IMR-90 (cell line): Measurements from ENCODE around the gene CLEC16A. TPM values are rescaled to one million over a fixed set of nuclear protein-coding genes. Genes with fewer than 3 reads are reported as not detected.
A peak's percentile ranks its signal among the peaks of the same experiment; 100 is the strongest.

ENCODE experiments used
- ATAC-seq: fragments of 200-7000 bp; cut with Tn5 transposase; 2 replicates; pipeline ENCODE4 v1.9.1; 2020; ENCODE audit warnings: low read depth, mild to moderate bottlenecking, moderate library complexity
- BruUV-seq: library from RNA; stranded (reverse); fragments of 400-500 nt; replicated peaks from 2 replicates; lab custom pipeline; 2021; lab: Mats Ljungman, UMichigan
- CTCF ChIA-PET: fragments of 300-600 bp; formaldehyde crosslinking; extraction: SDS; loops from one replicate; lab custom pipeline; 2021; ENCODE audit warnings: antibody characterized with exemption; lab: Yijun Ruan, JAX
- POLR2A ChIA-PET: fragments of 300-600 bp; sonication (Branson Sonifier 250); formaldehyde crosslinking; loops from one replicate; lab custom pipeline; 2022; ENCODE audit warnings: antibody characterized with exemption; ENCODE audit not compliant: unreplicated experiment; lab: Charles Lee
- DNase-seq: peaks from one replicate; pipeline ENCODE4 v3.0.0; 2013
- H2AFZ ChIP-seq: replicated peaks from 2 replicates; pipeline ENCODE3; 2013; ENCODE audit warnings: low read length, mild to moderate bottlenecking; ENCODE audit not compliant: poor library complexity
- H2AK5ac ChIP-seq: 2 replicates; pipeline ENCODE4 v1.6.1; 2013; ENCODE audit warnings: low read depth, low read length, inconsistent platforms
- H2AK9ac ChIP-seq: replicated peaks from 2 replicates; pipeline ENCODE3; 2013; ENCODE audit warnings: mild to moderate bottlenecking, low read depth, low read length, moderate library complexity; ENCODE audit not compliant: poor library complexity
- H2BK120ac ChIP-seq: 2 replicates; pipeline ENCODE4 v1.6.1; 2013; ENCODE audit warnings: low read depth, low read length, inconsistent platforms
- H2BK15ac ChIP-seq: 3 replicates; pipeline ENCODE4 v1.6.1; 2013; ENCODE audit warnings: low read depth, low read length, inconsistent platforms
- H2BK20ac ChIP-seq: 2 replicates; pipeline ENCODE4 v1.6.1; 2013; ENCODE audit warnings: low read depth, mild to moderate bottlenecking, inconsistent platforms, low read length, moderate library complexity
- H2BK5ac ChIP-seq: 2 replicates; pipeline ENCODE4 v1.6.1; 2013; ENCODE audit warnings: mild to moderate bottlenecking, low read depth, low read length, inconsistent platforms; ENCODE audit not compliant: poor library complexity, severe bottlenecking
- H3K14ac ChIP-seq: replicated peaks from 2 replicates; pipeline ENCODE4 v1.6.1; 2013; ENCODE audit warnings: low read depth, low read length, inconsistent platforms
- H3K18ac ChIP-seq: 2 replicates; pipeline ENCODE4 v1.6.1; 2013; ENCODE audit warnings: low read depth, low read length, control low read depth
- H3K23ac ChIP-seq: 2 replicates; pipeline ENCODE4 v1.6.1; 2013; ENCODE audit warnings: low read depth, low read length, inconsistent platforms
- H3K27ac ChIP-seq: 2 replicates; pipeline ENCODE4 v1.5.1; 2013; ENCODE audit warnings: mild to moderate bottlenecking, control low read depth, low read length; ENCODE audit not compliant: insufficient read depth
- H3K27me3 ChIP-seq: 2 replicates; pipeline ENCODE4 v1.6.1; 2013; ENCODE audit warnings: low read length; ENCODE audit not compliant: control insufficient read depth, insufficient read depth
- H3K36me3 ChIP-seq: 2 replicates; pipeline ENCODE4 v1.6.1; 2013; ENCODE audit warnings: low read length, mixed read lengths; ENCODE audit not compliant: control insufficient read depth, insufficient read depth
- H3K4ac ChIP-seq: 2 replicates; pipeline ENCODE4 v1.6.1; 2013; ENCODE audit warnings: low read depth, low read length, inconsistent platforms
- H3K4me1 ChIP-seq: 2 replicates; pipeline ENCODE4 v1.6.1; 2013; ENCODE audit warnings: low read length, mixed read lengths; ENCODE audit not compliant: control insufficient read depth, insufficient read depth
- H3K4me2 ChIP-seq: 2 replicates; pipeline ENCODE4 v1.6.1; 2013; ENCODE audit warnings: low read depth, mild to moderate bottlenecking, control low read depth, low read length, moderate library complexity
- H3K4me3 ChIP-seq: 2 replicates; pipeline ENCODE4 v1.5.1; 2013; ENCODE audit warnings: low read depth, mild to moderate bottlenecking, control low read depth, low read length, moderate library complexity; ENCODE audit not compliant: insufficient read depth
- H3K56ac ChIP-seq: 2 replicates; pipeline ENCODE4 v1.6.1; 2013; ENCODE audit warnings: low read length, inconsistent platforms; ENCODE audit not compliant: insufficient read depth; ENCODE audit errors: extremely low read depth
- H3K79me1 ChIP-seq, 2 experiments: 2 replicates each; pipeline ENCODE4 v1.6.1; 2013; ENCODE audit warnings: low read length in 2 of 2, inconsistent platforms in 1 of 2, low read depth in 1 of 2
- H3K9ac ChIP-seq: 2 replicates; pipeline ENCODE4 v1.6.1; 2013; ENCODE audit warnings: low read depth, low read length, control low read depth
- H3K9me1 ChIP-seq: 2 replicates; pipeline ENCODE4 v1.6.1; 2013; ENCODE audit warnings: low read length, inconsistent platforms; ENCODE audit not compliant: insufficient read depth
- H3K9me3 ChIP-seq: 2 replicates; pipeline ENCODE4 v1.6.1; 2013; ENCODE audit warnings: low read length; ENCODE audit not compliant: control insufficient read depth, insufficient read depth
- H4K20me1 ChIP-seq: 2 replicates; pipeline ENCODE4 v1.6.1; 2013; ENCODE audit warnings: low read length, inconsistent platforms; ENCODE audit not compliant: insufficient read depth
- H4K5ac ChIP-seq: 2 replicates; pipeline ENCODE4 v1.6.1; 2013; ENCODE audit warnings: mild to moderate bottlenecking, low read depth, low read length, control low read depth
- H4K8ac ChIP-seq, 2 experiments: 2 replicates each; pipeline ENCODE4 v1.6.1; 2013; ENCODE audit warnings: low read depth in 2 of 2, low read length in 2 of 2, control low read depth in 1 of 2, inconsistent platforms in 1 of 2
- H4K91ac ChIP-seq: 2 replicates; pipeline ENCODE4 v1.6.1; 2013; ENCODE audit warnings: low read depth, low read length, inconsistent platforms; ENCODE audit not compliant: insufficient read depth
- CHD1 ChIP-seq: IDR thresholded peaks from 2 replicates; pipeline ENCODE4 v1.6.1; 2012; ENCODE audit warnings: low read depth, low read length, improper control_type of control experiment
- CTCF ChIP-seq: conservative IDR thresholded peaks from 2 replicates; pipeline ENCODE4 v1.5.1; 2012; ENCODE audit warnings: mild to moderate bottlenecking, low read depth, low read length, improper control_type of control experiment
- MAFK ChIP-seq: IDR thresholded peaks from 2 replicates; pipeline ENCODE4 v1.6.1; 2012; ENCODE audit warnings: low read depth, low read length, improper control_type of control experiment
- MAZ ChIP-seq: IDR thresholded peaks from 2 replicates; pipeline ENCODE4 v1.6.1; 2012; ENCODE audit warnings: low read depth, mild to moderate bottlenecking, low read length, improper control_type of control experiment, moderate library complexity, borderline replicate concordance
- NFE2L2 ChIP-seq: fragments of 150-350 bp; IDR thresholded peaks from 2 replicates; pipeline ENCODE4 v1.6.1; 2016; ENCODE audit warnings: low read depth, mild to moderate bottlenecking, low read length
- POLR2A ChIP-seq: IDR thresholded peaks from 2 replicates; pipeline ENCODE4 v1.6.1; 2012; ENCODE audit warnings: mild to moderate bottlenecking, low read depth, low read length
- RAD21 ChIP-seq: IDR thresholded peaks from 2 replicates; pipeline ENCODE4 v1.6.1; 2012; ENCODE audit warnings: low read length, improper control_type of control experiment
- RFX5 ChIP-seq: IDR thresholded peaks from 2 replicates; pipeline ENCODE4 v1.8.0; 2012; ENCODE audit warnings: low read depth, mild to moderate bottlenecking, low read length, moderate library complexity
- SMC3 ChIP-seq: fragments of 150-350 bp; IDR thresholded peaks from 2 replicates; pipeline ENCODE4 v1.6.1; 2016; ENCODE audit warnings: low read depth, mild to moderate bottlenecking, antibody characterized with exemption, low read length, moderate library complexity
- WGBS, 2 experiments: methylation state at CpG; one replicate each; pipeline versions ENCODE4 v1.1.5 to v1.1.7; 2013; ENCODE audit warnings: missing lambda C conversion rate in 2 of 2; ENCODE audit not compliant: insufficient read length in 1 of 2; ENCODE audit errors: extremely low coverage in 2 of 2; 5-methylcytosine and 5-hydroxymethylcytosine counted together
- dilution Hi-C: fragments of 300-500 bp; cut with HindIII; formaldehyde crosslinking; loops from one replicate; pipeline ENCODE4 v1.14.3; 2018; ENCODE audit warnings: low sequenced_read_pairs; ENCODE audit not compliant: unreplicated experiment
- in situ Hi-C: fragments of 300-500 bp; cut with MboI; formaldehyde crosslinking; loops from 3 replicates; pipeline ENCODE4 v1.14.3; 2019; ENCODE audit warnings: low sequenced_read_pairs, inconsistent platforms, mixed read lengths
- intact Hi-C: fragments of 100-400 bp; cut with micrococcal nuclease; formaldehyde crosslinking; loops from 2 replicates; pipeline ENCODE4 v1.10.0; 2022
- polyA plus RNA-seq, 3 experiments: library from polyadenylated mRNA; depleted of rRNA; stranded (reverse); fragments of >200 nt; gene quantifications; 2 replicates each; pipeline ENCODE4 v1.2.3, GENCODE V29; 2012; ENCODE audit warnings: low replicate concordance in 1 of 3
- total RNA-seq: library from RNA; depleted of rRNA; stranded (reverse); fragments of >200 nt; gene quantifications from 2 replicates; pipeline ENCODE4 v1.2.3, GENCODE V29; 2012
- TF ChIP-seq, protein P1 (sequence below): fragments of 150-350 bp; IDR thresholded peaks from 2 replicates; pipeline ENCODE4 v1.6.1; 2016; ENCODE audit warnings: low read depth, mild to moderate bottlenecking, low read length, moderate library complexity, borderline replicate concordance

Gene CLEC16A
- total and polyA plus RNA-seq, 2 of the 4 experiments (the other 2 are of a cell fraction), result 15.9 to 16.5 TPM

DNA sequence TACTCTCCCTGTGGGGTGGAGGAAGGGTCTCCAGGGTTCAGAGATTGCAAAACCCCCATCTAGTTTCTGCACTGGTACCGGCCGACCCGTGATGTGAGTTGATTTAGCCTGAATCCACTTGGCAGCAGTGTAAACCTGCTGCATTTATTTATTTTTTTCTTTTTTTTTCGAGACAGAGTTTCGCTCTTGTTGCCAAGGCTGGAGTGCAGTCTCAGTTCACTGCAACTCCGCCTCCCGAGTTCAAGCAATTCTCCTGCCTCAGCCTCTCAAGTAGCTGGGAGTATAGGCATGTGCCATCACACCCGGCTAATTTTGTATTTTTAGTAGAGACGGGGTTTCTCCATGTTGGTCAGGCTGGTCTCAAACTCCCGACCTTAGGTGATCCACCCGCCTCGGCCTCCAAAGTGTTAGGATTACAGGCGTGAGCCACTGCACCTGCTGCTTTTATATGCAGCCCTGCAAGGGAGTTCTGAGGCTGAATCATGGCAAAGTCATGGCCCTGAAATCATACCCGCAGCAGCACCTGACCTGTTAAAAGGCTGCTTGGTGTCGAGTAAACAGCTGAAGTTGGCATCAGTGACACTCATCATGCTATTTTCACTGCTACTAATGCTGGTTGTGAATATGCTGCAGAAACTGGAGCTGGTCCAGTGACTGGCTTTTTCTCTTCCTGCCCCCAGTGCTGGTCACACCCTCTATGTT is 23.5 kb upstream of the CLEC16A start:
- Histone ChIP-seq H4K20me1 (no peaks in the 10 kb centered on the region; the same call in 1 of the 2 replicates), H3K4me3 (no peak overlapping the region), H2AK5ac (no peak overlapping the region), H3K79me1 (peaks cover 0 to 4% of the 10 kb centered on the region in 2 experiments; a peak in 1 of 4 replicates), H2BK15ac (no peak overlapping the region), H3K18ac (no peak overlapping the region), H3K27me3 (peaks cover 4% of the 10 kb centered on the region; the same call in 1 of the 2 replicates), H3K4ac (no peak overlapping the region), H3K4me2 (no peak overlapping the region), H3K9ac (no peak overlapping the region), H2AFZ (no peak overlapping the region), H3K27ac (no peak overlapping the region), H3K14ac (no peak overlapping the region), H3K9me3 (no peaks in the 10 kb centered on the region), H4K5ac (no peak overlapping the region), H4K91ac (no peak overlapping the region), H3K56ac (no peak overlapping the region), H3K9me1 (no peaks in the 10 kb centered on the region), H3K23ac (no peak overlapping the region), H2BK120ac (no peak overlapping the region), H2BK20ac (no peak overlapping the region), H2AK9ac (peak overlapping the region; percentile 31), H4K8ac (no peak overlapping the region), H2BK5ac (no peak overlapping the region), H3K4me1 (peaks cover 5% of the 10 kb centered on the region), H3K36me3 (peaks cover 9% of the 10 kb centered on the region; the same call in 1 of the 2 replicates)
- no peak for ATAC-seq
- POLR2A ChIA-PET, result no interaction called here
- in situ Hi-C loops (loop anchor here (25.0 kb wide), 1 partner anchor 659 kb away; no protein-coding TSS in a partner anchor), intact Hi-C loops (no loop called here), dilution Hi-C loops (no loop called here)
- no peak for TF ChIP-seq CHD1
- no peak for TF ChIP-seq RFX5
- TF ChIP-seq MAZ, result no peak
- no peak for TF ChIP-seq MAFK
- TF ChIP-seq SMC3, result no peak
- TF ChIP-seq, protein P1, sequence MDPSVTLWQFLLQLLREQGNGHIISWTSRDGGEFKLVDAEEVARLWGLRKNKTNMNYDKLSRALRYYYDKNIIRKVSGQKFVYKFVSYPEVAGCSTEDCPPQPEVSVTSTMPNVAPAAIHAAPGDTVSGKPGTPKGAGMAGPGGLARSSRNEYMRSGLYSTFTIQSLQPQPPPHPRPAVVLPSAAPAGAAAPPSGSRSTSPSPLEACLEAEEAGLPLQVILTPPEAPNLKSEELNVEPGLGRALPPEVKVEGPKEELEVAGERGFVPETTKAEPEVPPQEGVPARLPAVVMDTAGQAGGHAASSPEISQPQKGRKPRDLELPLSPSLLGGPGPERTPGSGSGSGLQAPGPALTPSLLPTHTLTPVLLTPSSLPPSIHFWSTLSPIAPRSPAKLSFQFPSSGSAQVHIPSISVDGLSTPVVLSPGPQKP, result no peak
- TF ChIP-seq CTCF, result no peak
- TF ChIP-seq POLR2A, result no peak
- no peak for TF ChIP-seq NFE2L2
- TF ChIP-seq RAD21, result no peak
- BruUV-seq, result no TSS peak
- WGBS, 2 experiments, result 73% methylated on average over 8 of the region's 15 CpGs; no CpG with 5 or more reads in 1 of the 2 experiments
- DNase-seq, result no peak
- CTCF ChIA-PET, result interaction anchor here (0.7 kb wide), 1 partner anchor 42 kb away, joined by 3 read pairs; no protein-coding TSS in a partner anchor
